ENCODE data around the gene CALML5. TPM values are rescaled to one million over a fixed set of nuclear protein-coding genes. Genes with fewer than 3 reads are reported as not detected.

CALML5 gene
- total RNA-seq, 1 experiment from 2014 or later, result not detected

DNA sequence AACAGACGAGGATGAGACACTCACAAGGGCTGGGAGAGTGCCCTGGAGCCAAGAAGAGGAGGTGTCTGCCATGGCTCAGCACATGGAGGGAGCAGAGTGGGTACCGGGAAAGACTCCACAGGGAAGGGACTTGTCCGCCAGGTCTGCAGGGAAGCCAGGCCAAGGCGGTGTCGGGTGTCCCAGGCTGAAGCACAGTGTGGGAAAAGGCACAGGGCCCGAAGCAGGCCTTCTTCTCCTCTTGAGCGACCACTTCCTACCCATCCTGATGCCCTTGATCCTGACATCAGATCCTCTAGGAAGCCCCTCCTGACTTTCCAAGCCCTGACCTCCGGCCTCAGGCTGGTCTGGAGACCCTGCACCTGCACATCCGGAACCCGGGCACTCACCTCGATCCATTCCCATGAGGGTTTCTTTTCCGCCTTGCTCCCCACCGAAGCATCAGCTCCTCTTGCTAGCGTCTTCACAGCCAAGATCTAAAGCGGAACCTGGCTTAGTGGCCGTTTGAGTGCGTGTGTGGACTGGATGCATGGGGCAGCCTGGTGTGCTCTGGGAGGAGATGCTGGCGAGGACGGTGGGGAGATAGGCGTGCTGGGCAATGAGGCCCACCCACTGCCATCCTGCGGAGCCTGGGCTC, 33.8 kb upstream of the CALML5 start:
- DNase-seq (ENCODE audit: low read depth), result no peak

DNA sequence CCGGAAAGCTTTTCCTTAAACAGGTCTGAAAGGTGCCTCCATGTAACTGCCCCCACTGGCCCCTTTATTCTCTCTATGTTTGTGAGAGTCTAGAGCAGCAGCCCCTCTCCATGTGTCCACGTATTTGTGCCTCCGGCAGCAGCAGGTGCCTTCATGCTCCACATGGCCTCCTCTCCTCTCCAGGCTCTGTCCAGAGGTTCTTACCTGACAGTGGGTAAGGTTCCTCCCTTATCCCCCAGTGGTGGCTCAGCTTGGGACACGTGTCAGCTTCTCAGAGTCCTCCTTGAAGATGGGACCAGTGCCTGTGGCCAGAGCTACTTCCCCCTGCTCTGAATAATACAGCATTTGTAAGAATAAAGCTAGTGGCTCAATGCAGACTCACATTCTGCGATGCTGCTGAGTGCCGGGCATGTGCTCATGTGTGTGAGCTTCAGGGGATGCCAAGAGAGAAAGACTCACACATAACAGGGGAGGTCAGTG, 33.3 kb upstream of the CALML5 start:
- no peak for DNase-seq (ENCODE audit: low read depth)

DNA sequence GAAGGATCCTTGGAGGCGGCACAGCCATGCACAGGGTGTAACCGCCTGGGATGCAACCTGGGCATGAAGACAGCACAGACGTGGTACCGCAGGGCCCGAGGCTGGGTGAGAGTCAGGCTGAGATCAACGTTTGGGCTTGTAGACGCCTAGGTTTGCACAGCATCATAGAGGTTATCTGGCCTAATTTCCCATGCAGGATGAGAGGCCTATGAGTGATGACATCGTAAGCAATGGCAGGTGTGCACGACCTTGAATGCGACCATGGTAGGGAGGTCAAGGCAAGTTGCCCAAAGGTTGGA, 32.9 kb upstream of the CALML5 start:
- DNase-seq (ENCODE audit: low read depth), result no peak

GRCh38 chr10:5531558-5532306, 32.4 kb upstream of the CALML5 start:
- DNase-seq (ENCODE audit: low read depth), result no peak

DNA sequence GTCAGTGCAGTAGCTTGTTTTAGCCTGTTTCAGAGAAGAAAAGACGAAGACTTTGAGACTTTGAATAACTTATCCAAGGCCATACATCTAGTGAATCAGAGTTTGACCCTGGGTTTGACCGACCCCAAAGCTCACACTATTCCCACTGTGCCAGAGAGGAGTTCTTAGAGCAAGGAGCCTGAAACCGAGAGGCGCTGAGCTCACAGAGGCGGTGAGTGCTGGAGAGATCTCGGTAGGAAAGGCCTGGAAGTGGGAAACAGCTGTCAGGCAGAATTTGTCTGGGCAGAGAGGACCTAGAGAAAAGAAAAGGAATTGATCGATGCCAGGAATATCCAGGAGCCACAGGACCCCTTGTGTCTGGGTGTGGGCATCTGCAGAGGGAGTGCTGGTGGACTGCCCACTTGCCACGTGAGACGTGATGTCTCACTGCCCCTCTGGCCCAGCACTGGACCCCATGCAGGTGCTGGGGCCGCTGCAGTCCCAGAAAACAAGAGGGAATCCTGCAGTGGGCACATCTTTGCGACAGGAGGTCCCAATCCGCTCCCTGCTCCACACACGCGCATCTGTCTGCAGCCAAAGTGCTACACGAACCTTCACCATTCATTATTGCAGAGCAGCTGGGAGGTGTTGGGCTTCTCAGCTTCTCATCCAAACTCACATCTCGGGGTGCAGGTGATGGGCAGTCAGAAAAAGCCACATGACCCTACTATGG, 31.6 kb upstream of the CALML5 start:
- no peak for DNase-seq (ENCODE audit: low read depth)

DNA sequence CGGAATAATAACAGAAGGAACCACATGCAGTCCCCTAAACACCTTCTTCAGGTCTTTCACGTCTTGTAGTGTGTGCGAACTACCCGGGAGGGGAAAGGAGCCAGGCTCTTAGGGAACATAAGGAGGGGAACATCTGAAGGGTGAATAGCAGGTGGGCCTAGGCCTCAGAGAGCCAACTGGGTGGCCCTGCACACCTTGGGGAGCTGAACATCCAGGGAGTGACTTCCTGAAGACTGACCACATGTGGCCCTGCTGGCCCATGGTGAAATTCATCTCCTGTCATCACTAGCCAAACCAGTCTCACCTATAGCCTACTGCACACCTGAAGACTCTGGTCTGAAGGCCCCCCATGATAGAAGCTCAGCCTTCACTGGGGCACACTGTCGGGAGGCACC, 31.0 kb upstream of the CALML5 start:
- no peak for DNase-seq (ENCODE audit: low read depth)

DNA sequence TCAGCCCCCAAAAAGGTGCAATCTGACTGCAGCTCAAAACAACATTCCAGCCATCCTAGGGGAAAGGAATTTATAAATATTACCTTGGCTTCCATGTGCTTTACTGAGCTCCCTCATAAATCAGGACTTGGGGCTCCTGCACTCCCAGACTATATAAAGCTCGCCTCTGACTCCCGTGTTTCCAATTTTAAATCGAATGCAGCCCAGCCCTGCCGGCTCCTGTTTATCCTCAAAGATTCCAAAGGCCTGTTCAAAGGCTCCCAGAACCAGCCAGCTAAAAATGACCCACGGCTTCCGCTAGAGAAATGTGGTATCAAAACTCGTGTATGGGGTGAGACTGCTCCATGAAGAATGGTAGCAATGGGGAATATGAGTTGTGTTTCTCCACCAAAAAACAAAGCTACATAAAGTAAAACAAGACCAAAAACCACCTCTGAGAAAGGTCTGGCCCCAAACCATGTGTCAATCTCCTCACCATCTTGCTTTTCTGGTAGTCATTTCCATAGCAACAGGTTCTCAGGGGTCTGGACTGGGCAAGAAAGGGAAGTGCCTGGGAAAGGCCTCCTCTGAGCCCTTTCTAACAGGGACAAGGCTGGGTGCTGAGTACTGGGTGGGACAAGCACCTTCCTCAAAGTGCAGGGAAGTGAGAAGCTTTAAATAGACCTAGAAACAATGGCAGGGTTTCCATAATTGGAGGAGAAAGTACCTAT, 30.5 kb upstream of the CALML5 start:
- no peak for DNase-seq (ENCODE audit: low read depth)

DNA sequence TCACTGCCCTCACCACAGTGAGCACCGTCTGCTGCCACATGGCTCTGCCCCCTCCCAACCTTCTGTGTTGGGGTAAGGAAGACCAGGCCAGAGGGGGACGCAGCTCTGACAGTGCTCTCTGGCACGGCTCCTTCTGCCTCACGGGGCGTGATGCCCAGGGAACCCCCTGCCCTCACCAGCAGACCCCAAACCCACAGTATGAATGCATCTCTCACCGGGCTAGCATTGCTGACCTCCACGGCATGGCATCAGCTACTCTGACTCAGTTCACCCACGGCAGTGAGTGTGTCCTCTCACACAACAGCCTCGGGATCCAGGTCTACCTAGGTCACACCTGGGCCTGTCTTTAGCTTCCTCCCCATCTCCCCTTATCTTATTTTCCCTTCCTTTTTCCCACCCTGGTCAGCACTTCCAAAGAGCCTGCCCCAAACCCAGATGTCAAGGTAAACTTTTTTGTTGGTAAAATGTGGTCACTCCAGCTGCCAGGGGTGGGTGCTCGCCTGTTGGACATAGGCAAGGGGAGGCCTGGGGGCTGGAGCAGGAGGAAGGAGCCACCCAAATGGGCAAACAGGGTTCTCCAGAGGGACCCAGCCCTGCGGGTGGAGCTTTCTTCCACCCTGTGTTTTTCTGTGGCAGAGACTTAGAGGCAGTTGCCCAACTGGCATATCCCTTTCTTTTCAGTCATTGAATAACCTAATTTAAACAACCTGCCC, 29.8 kb upstream of the CALML5 start:
- no peak for DNase-seq (ENCODE audit: low read depth)

- DNase-seq (ENCODE audit: low read depth), result no peak
These were observed 28.2 kb upstream of the CALML5 start for GRCh38 chr10:5527332-5528200.

DNA sequence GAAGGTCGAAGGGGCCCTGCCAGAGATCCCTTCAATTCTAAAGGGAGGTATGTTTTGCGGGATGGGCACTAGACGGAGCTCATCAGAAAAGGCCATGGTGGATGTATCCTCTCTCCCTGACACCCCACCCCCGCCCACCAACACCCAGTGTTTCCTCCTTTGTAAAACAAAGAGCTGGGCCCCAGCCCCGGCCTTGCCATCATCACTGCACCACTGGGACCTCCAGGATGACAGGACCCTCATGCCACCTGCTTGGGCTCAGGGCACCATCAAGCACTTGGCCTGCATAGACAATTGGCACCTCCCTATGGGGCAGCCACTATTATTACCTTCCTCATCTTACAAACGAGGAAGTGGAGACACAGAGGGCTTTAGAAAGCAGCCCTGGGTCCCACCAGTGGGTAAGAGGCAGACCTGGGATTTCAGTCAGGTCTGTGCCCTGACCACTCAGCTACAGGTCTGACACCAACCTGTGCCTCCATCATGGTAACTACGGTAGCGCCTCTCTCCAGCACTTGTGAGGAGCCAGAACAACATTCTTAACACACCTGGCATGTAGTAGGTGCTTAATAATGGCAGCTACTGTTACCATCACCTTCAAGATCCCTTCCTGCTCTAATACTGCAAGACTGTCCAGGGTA, 27.4 kb upstream of the CALML5 start:
- DNase-seq (ENCODE audit: low read depth), result no peak

- DNase-seq (ENCODE audit: low read depth), result no peak
These were observed 26.4 kb upstream of the CALML5 start for GRCh38 chr10:5525561-5526341.

- DNase-seq (ENCODE audit: low read depth), result no peak
These were observed 25.5 kb upstream of the CALML5 start, which contains the start of gene CALML3 for GRCh38 chr10:5524641-5525560. Gene CALML3, plus strand, starts transcription at chr10:5524961. Its CDS starts 125 bp downstream, at chr10:5525086.

DNA sequence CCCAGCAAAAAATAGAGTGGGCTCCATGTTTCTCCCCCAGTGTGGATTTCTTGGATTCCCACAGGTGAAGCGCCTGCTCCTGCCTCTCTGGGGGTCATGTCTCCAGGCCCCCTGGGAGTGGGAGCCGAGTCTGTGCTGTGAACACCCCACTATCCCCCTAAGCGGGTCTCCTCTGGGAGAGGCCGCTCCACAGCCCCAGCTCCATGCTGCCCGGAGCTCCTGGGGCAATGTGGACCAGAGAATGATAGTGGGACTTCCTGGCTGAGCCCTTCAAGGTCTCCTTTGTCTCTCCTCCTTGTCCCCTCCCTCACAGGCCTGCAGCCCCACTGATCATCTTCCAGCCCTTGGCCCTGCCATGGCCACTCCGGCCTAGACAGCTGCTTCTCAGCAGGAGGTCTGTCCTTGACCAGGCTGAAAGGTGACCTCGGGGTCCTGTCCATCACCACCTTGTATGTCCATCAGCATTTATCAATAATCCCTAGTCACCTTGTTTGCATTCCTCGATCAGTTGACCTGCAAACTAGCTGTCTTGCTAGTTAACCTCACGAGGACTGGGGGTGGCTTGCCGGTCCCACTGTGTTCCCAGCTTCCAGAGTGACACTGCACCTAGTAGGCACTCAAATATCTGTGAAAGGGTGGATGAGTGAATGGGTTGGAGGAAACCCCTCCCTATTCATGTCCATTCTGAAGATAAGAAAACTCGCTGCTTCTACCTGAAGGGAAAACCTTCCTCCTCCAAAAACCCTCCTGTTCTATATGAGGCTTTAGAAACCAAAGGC, 24.6 kb upstream of the CALML5 start:
- no peak for DNase-seq (ENCODE audit: low read depth)

- DNase-seq (ENCODE audit: low read depth), result no peak
These were observed 23.7 kb upstream of the CALML5 start for GRCh38 chr10:5522913-5523560.

DNA sequence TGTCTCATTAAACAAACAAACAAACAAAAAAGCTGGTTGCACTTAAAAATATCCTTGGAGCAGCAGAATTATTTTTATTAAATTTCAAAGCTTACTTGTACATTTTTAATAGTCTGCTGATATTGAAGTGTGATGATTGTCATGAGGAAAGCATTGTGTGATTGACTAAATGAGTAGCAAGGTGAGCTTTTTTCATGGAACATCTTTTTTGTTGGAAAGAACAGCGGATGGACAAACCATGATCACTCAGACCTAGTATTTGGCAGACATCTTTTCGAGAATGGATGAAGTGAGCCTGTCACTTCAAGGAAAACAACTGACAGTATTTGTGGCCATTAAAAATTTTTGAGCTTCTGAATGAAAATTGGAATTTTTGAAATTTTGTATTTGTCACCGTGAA, 19.7 kb upstream of the CALML5 start:
- no peak for DNase-seq (ENCODE audit: low read depth)

DNA sequence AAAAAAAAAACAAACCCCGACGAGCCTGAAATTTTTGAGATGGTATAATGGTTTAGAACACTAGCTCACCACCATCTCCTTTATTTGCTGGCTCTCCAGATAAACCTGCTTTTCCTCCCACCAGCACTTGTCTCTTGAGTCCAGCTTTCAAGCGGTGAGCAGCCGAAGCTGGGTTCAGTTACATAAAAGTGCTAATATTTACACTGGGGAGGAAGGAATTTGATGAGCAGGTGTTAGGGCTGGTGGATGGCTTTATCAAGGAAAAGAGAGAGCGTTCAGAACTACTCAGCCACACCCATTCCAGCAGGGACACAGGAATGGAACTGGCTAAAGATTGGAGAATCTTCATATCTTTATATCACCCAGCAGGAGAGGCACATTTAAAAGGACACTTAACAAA, 18.8 kb upstream of the CALML5 start:
- no peak for DNase-seq (ENCODE audit: low read depth)

DNA sequence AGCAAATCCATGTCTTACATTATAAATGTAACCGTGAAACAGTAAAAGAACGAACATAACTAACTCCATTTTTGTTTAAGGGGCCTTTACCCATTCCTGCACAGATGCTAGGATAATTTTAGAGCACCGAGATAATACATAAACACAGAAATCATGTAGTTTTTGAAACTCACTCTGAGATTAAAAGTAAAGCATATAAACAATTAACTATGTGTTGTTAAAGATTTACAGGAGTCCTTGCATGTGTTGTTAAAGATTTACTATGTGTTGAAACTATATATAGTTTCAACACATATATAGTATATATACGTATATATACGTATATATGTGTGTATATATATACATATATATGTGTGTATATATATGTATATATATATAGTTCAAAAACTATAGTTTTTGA, 18.2 kb upstream of the CALML5 start:
- no peak for DNase-seq (ENCODE audit: low read depth)

All from LHCN-M2 (cell line).